HepG2 (cell line): Measurements from ENCODE around the gene TH. TPM values are rescaled to one million over a fixed set of nuclear protein-coding genes. Genes with fewer than 3 reads are reported as not detected.

ENCODE experiments used
- CBX2 ChIP-seq, 2 experiments: fragments of 200-600 bp in 1 of 2; sonication (generic); formaldehyde crosslinking in 1 of 2; IDR thresholded peaks; 2 replicates each; pipeline versions ENCODE4 v1.7.0 to v1.8.1; 2018 to 2022; ENCODE audit warnings: low read depth in 2 of 2, low read length in 1 of 2, mild to moderate bottlenecking in 1 of 2, missing genetic modification reagents in 1 of 2
- HCFC1 ChIP-seq: fragments of 150-350 bp; IDR thresholded peaks from 2 replicates; pipeline ENCODE4 v1.6.1; 2014; ENCODE audit warnings: low read depth, low read length
- JARID2 ChIP-seq: sonication (generic); formaldehyde crosslinking; IDR thresholded peaks from 2 replicates; pipeline ENCODE4 v1.8.1; 2023; ENCODE audit warnings: missing genetic modification reagents, inconsistent platforms; ENCODE audit not compliant: insufficient replicate concordance
- NR2C2 ChIP-seq: sonication (generic); formaldehyde crosslinking; IDR thresholded peaks from 2 replicates; pipeline ENCODE4 v1.4.0; 2020; ENCODE audit warnings: missing genetic modification reagents, mild to moderate bottlenecking, moderate library complexity, borderline replicate concordance
- SMARCE1 ChIP-seq: fragments of 450-650 bp; IDR thresholded peaks from 2 replicates; pipeline ENCODE4 v1.6.1; 2017; ENCODE audit warnings: borderline replicate concordance
- SOX5 ChIP-seq: IDR thresholded peaks from 2 replicates; pipeline ENCODE4 v1.6.1; 2016; ENCODE audit warnings: borderline replicate concordance
- STAG1 ChIP-seq: sonication (generic); formaldehyde crosslinking; IDR thresholded peaks from 2 replicates; pipeline ENCODE4 v1.4.0; 2020; ENCODE audit warnings: missing genetic modification reagents
- TEAD3 ChIP-seq: optimal IDR thresholded peaks from 2 replicates; pipeline ENCODE3; 2016; ENCODE audit warnings: borderline replicate concordance
- ZBTB20 ChIP-seq: sonication (generic); formaldehyde crosslinking; IDR thresholded peaks from 2 replicates; pipeline ENCODE4 v1.8.1; 2023; ENCODE audit warnings: missing genetic modification reagents, low read depth, mild to moderate bottlenecking, borderline replicate concordance
- ZNF34 ChIP-seq: sonication (generic); formaldehyde crosslinking; IDR thresholded peaks from 2 replicates; pipeline ENCODE4 v1.4.0; 2020; ENCODE audit warnings: mild to moderate bottlenecking, missing genetic modification reagents, borderline replicate concordance
- ZNF558 ChIP-seq: sonication (generic); formaldehyde crosslinking; IDR thresholded peaks from 2 replicates; pipeline ENCODE4 v1.9.0; 2022; ENCODE audit warnings: mild to moderate bottlenecking, missing genetic modification reagents, borderline replicate concordance
- ZSCAN29 ChIP-seq: sonication (generic); formaldehyde crosslinking; conservative IDR thresholded peaks from 2 replicates; pipeline ENCODE4 v1.4.0; 2020; ENCODE audit warnings: mild to moderate bottlenecking, missing genetic modification reagents
- polyA plus RNA-seq, 8 experiments: library from polyadenylated mRNA; depleted of rRNA in 3 of 8; stranded (reverse) in 7 of 8; unstranded in 1 of 8; fragments of >200 nt; fragmentation: Illumina TruSeq in 4 of 8; extraction: Trizol in 4 of 8; gene quantifications; 2 replicates each; pipeline versions ENCODE4 v1.2.1 to v1.2.3, GENCODE V29; 2011 to 2016; ENCODE audit warnings: low read depth in 4 of 8, missing spikeins in 1 of 8, mixed read lengths in 1 of 8; ENCODE audit not compliant: insufficient read depth in 1 of 8
- total RNA-seq, 5 experiments: library from RNA; depleted of rRNA; stranded (reverse); fragments of >200 nt; fragmentation: Illumina TruSeq; extraction: Trizol; gene quantifications; 2 replicates each; pipeline ENCODE4 v1.2.3, GENCODE V29; 2016; ENCODE audit warnings: low read depth in 1 of 5
- TF ChIP-seq, protein P1 (sequence below), 2 experiments: fragments of 450-650 bp in 1 of 2; sonication (generic) in 1 of 2; formaldehyde crosslinking in 1 of 2; IDR thresholded peaks; 2 replicates each; pipeline versions ENCODE4 v1.6.1 to v1.8.0; 2016 to 2022; ENCODE audit warnings: antibody characterized with exemption in 1 of 2, mild to moderate bottlenecking in 1 of 2, missing genetic modification reagents in 1 of 2
- TF ChIP-seq, protein P2 (sequence below): IDR thresholded peaks from 2 replicates; pipeline ENCODE4 v1.6.1; 2016; ENCODE audit warnings: low read depth
- TF ChIP-seq, protein P3 (sequence below): sonication (generic); formaldehyde crosslinking; IDR thresholded peaks from 2 replicates; pipeline ENCODE4 v1.4.0; 2020; ENCODE audit warnings: missing genetic modification reagents, borderline replicate concordance

TH gene
- total and polyA plus RNA-seq, 2 of the 13 experiments (the other 11 are each of a cell fraction or from before 2014, with no cell fraction given) = 0.36 TPM; not detected in 1

DNA sequence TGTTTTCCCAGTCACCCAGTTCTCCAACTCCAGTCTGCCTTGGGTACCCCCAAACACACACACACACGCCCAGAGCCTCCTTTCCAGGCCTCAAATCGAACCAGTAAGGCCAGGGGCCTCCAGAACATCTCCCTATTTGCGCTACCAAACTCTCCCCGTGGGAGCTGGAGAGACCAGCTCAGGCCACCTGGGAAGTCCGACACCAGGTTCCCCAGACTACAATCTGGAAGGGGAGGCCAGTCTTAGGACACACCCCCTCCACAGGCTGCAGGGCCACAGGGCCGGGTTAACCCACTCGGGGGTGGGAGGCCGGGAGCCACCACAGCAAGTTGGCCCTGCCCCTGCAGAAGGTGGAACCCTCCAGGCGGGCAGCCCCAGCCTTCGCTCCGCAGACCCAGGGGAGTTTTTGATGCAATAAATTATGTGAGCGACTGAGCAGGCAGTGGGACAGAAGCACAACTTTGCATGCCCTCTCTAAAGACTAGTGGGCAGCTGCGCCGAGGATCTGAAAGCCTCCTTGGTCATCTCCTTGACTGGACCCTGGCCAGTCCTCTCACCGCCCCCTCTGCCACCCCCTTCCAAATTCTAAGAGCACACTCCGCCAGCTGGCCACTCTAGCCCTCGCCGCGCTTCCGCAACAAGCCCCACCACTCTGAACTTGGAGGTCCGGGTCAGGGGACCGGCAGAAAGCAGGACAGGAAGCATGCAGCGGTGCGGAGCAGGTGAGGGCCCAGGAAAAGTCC is 35.2 kb downstream of the TH start (continued):
- TF ChIP-seq NR2C2 (no peak), CBX2 (IDR thresholded peaks at IDR 0.05; ENCODE audit: low read depth, low read length) (no peak), CBX2 (CRISPR knock-in tag; IDR thresholded peaks at IDR 0.05; ENCODE audit: low read depth) (no peak), SOX5 (no peak), TEAD3 (CRISPR knock-in tag) (no peak), STAG1 (CRISPR knock-in tag) (no peak), ZNF558 (peak; percentile 79), ZNF34 (CRISPR knock-in tag) (no peak), JARID2 (CRISPR knock-in tag) (no peak), ZSCAN29 (CRISPR knock-in tag) (0 out of 2 replicates have a peak, but pooled peaks have one; percentile 35), SMARCE1 (no peak), ZBTB20 (CRISPR knock-in tag) (no peak; the same call in 1 of the 2 replicates), HCFC1 (no peak)
- TF ChIP-seq, protein P1, sequence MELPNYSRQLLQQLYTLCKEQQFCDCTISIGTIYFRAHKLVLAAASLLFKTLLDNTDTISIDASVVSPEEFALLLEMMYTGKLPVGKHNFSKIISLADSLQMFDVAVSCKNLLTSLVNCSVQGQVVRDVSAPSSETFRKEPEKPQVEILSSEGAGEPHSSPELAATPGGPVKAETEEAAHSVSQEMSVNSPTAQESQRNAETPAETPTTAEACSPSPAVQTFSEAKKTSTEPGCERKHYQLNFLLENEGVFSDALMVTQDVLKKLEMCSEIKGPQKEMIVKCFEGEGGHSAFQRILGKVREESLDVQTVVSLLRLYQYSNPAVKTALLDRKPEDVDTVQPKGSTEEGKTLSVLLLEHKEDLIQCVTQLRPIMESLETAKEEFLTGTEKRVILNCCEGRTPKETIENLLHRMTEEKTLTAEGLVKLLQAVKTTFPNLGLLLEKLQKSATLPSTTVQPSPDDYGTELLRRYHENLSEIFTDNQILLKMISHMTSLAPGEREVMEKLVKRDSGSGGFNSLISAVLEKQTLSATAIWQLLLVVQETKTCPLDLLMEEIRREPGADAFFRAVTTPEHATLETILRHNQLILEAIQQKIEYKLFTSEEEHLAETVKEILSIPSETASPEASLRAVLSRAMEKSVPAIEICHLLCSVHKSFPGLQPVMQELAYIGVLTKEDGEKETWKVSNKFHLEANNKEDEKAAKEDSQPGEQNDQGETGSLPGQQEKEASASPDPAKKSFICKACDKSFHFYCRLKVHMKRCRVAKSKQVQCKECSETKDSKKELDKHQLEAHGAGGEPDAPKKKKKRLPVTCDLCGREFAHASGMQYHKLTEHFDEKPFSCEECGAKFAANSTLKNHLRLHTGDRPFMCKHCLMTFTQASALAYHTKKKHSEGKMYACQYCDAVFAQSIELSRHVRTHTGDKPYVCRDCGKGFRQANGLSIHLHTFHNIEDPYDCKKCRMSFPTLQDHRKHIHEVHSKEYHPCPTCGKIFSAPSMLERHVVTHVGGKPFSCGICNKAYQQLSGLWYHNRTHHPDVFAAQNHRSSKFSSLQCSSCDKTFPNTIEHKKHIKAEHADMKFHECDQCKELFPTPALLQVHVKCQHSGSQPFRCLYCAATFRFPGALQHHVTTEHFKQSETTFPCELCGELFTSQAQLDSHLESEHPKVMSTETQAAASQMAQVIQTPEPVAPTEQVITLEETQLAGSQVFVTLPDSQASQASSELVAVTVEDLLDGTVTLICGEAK (IDR thresholded peaks at IDR 0.05) = no peak
- TF ChIP-seq, protein P1 (CRISPR knock-in tag; IDR thresholded peaks at IDR 0.05) = no peak
- TF ChIP-seq, protein P2, sequence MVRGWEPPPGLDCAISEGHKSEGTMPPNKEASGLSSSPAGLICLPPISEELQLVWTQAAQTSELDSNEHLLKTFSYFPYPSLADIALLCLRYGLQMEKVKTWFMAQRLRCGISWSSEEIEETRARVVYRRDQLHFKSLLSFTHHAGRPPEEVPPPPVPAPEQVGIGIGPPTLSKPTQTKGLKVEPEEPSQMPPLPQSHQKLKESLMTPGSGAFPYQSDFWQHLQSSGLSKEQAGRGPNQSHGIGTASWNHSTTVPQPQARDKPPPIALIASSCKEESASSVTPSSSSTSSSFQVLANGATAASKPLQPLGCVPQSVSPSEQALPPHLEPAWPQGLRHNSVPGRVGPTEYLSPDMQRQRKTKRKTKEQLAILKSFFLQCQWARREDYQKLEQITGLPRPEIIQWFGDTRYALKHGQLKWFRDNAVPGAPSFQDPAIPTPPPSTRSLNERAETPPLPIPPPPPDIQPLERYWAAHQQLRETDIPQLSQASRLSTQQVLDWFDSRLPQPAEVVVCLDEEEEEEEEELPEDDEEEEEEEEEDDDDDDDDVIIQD (CRISPR knock-in tag) = no peak
- TF ChIP-seq, protein P3, sequence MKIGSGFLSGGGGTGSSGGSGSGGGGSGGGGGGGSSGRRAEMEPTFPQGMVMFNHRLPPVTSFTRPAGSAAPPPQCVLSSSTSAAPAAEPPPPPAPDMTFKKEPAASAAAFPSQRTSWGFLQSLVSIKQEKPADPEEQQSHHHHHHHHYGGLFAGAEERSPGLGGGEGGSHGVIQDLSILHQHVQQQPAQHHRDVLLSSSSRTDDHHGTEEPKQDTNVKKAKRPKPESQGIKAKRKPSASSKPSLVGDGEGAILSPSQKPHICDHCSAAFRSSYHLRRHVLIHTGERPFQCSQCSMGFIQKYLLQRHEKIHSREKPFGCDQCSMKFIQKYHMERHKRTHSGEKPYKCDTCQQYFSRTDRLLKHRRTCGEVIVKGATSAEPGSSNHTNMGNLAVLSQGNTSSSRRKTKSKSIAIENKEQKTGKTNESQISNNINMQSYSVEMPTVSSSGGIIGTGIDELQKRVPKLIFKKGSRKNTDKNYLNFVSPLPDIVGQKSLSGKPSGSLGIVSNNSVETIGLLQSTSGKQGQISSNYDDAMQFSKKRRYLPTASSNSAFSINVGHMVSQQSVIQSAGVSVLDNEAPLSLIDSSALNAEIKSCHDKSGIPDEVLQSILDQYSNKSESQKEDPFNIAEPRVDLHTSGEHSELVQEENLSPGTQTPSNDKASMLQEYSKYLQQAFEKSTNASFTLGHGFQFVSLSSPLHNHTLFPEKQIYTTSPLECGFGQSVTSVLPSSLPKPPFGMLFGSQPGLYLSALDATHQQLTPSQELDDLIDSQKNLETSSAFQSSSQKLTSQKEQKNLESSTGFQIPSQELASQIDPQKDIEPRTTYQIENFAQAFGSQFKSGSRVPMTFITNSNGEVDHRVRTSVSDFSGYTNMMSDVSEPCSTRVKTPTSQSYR (CRISPR knock-in tag) = no peak
